ENCODE data around the gene TTC7B.

GRCh38 chr14:90782892-90783291 is 33.3 kb downstream of the TTC7B start:
- TF ChIP-seq CTCF (IDR thresholded peaks at IDR 0.05; ENCODE audit: control extremely low read depth in 1 of 3, insufficient read depth in 1 of 3, low read depth in 1 of 3, low read length in 3 of 3) (no peak), ZNF274 (IDR thresholded peaks at IDR 0.05; ENCODE audit: borderline replicate concordance, extremely low read depth, low read length) (no peak), POLR2A (IDR thresholded peaks at IDR 0.05; ENCODE audit: control extremely low read depth in 1 of 2, low read depth in 2 of 2, low read length in 2 of 2) (no peak), RFX5 (IDR thresholded peaks at IDR 0.05; ENCODE audit: borderline replicate concordance, low read depth, low read length) (no peak)
